HepG2 (cell line): ENCODE data around the gene ZNF844. TPM values are rescaled to one million over a fixed set of nuclear protein-coding genes. Genes with fewer than 3 reads are reported as not detected.
A peak's percentile ranks its signal among the peaks of the same experiment; 100 is the strongest.

Experiments
- ARNT2 ChIP-seq: sonication (generic); formaldehyde crosslinking; IDR thresholded peaks from 2 replicates; pipeline ENCODE4 v1.8.0; 2022; ENCODE audit warnings: mild to moderate bottlenecking, low read depth, missing genetic modification reagents, moderate library complexity
- HNRNPH1 ChIP-seq: fragments of 200-400 bp; formaldehyde crosslinking; optimal IDR thresholded peaks from 2 replicates; pipeline ENCODE3; 2017; ENCODE audit warnings: mild to moderate bottlenecking, low read depth, low read length
- KAT2B ChIP-seq: fragments of 150-350 bp; IDR thresholded peaks from 2 replicates; pipeline ENCODE4 v1.6.1; 2014; ENCODE audit warnings: low read depth, low read length, borderline replicate concordance
- PHF8 ChIP-seq: sonication (generic); formaldehyde crosslinking; IDR thresholded peaks from 2 replicates; pipeline ENCODE4 v1.5.0; 2020; ENCODE audit warnings: missing genetic modification reagents
- POLR2A ChIP-seq, 2 experiments: IDR thresholded peaks; 2 replicates each; pipeline ENCODE4 v1.6.1; 2011; ENCODE audit warnings: low read depth in 2 of 2, low read length in 2 of 2, mild to moderate bottlenecking in 1 of 2, moderate library complexity in 1 of 2; ENCODE audit not compliant: insufficient read depth in 1 of 2
- POLR2G ChIP-seq: fragments of 200-400 bp; formaldehyde crosslinking; IDR thresholded peaks from 2 replicates; pipeline ENCODE4 v1.6.1; 2018; ENCODE audit warnings: mild to moderate bottlenecking, low read depth, low read length, moderate library complexity
- SAP130 ChIP-seq: IDR thresholded peaks from 2 replicates; pipeline ENCODE4 v1.6.1; 2016; ENCODE audit warnings: low read depth
- SIX4 ChIP-seq: sonication (generic); formaldehyde crosslinking; IDR thresholded peaks from 2 replicates; pipeline ENCODE4 v1.4.0; 2020; ENCODE audit warnings: missing genetic modification reagents
- TOPORS ChIP-seq: sonication (generic); formaldehyde crosslinking; IDR thresholded peaks from 2 replicates; pipeline ENCODE4 v1.8.0; 2023; ENCODE audit warnings: mild to moderate bottlenecking, missing genetic modification reagents
- ZFP82 ChIP-seq: sonication (generic); formaldehyde crosslinking; IDR thresholded peaks from 2 replicates; pipeline ENCODE4 v1.5.1; 2020; ENCODE audit warnings: mild to moderate bottlenecking, missing genetic modification reagents, borderline replicate concordance
- ZFX ChIP-seq: sonication (generic); formaldehyde crosslinking; IDR thresholded peaks from 2 replicates; pipeline ENCODE4 v1.4.0; 2020; ENCODE audit warnings: mild to moderate bottlenecking, low read depth, missing genetic modification reagents, moderate library complexity
- ZNF142 ChIP-seq: sonication (generic); formaldehyde crosslinking; IDR thresholded peaks from 2 replicates; pipeline ENCODE4 v1.4.0; 2020; ENCODE audit warnings: missing genetic modification reagents
- ZNF577 ChIP-seq: sonication (generic); formaldehyde crosslinking; IDR thresholded peaks from 2 replicates; pipeline ENCODE4 v1.4.0; 2020; ENCODE audit warnings: mild to moderate bottlenecking, low read depth, missing genetic modification reagents, borderline replicate concordance
- polyA plus RNA-seq, 8 experiments: library from polyadenylated mRNA; depleted of rRNA in 3 of 8; stranded (reverse) in 7 of 8; unstranded in 1 of 8; fragments of >200 nt; fragmentation: Illumina TruSeq in 4 of 8; extraction: Trizol in 4 of 8; gene quantifications; 2 replicates each; pipeline versions ENCODE4 v1.2.1 to v1.2.3, GENCODE V29; 2011 to 2016; ENCODE audit warnings: low read depth in 4 of 8, missing spikeins in 1 of 8, mixed read lengths in 1 of 8; ENCODE audit not compliant: insufficient read depth in 1 of 8
- total RNA-seq, 5 experiments: library from RNA; depleted of rRNA; stranded (reverse); fragments of >200 nt; fragmentation: Illumina TruSeq; extraction: Trizol; gene quantifications; 2 replicates each; pipeline ENCODE4 v1.2.3, GENCODE V29; 2016; ENCODE audit warnings: low read depth in 1 of 5

ZNF844 gene
- total and polyA plus RNA-seq, 2 of the 13 experiments (the other 11 are each of a cell fraction or from before 2014, with no cell fraction given), result 1.0 to 3.2 TPM

- TF ChIP-seq HNRNPH1, result no peak
- 0 out of 2 replicates have a peak, but pooled peaks have one; percentile 17 for TF ChIP-seq ZFX (CRISPR knock-in tag)
- TF ChIP-seq ARNT2 (CRISPR knock-in tag), result 0 out of 2 replicates have a peak, but pooled peaks have one; percentile 26
- peak; percentile 67 to 68 for TF ChIP-seq POLR2A (IDR thresholded peaks at IDR 0.05; ENCODE audit: insufficient read depth in 1 of 2, low read depth in 2 of 2, low read length in 2 of 2)
- TF ChIP-seq ZFP82, result no peak
- peak; percentile 55 for TF ChIP-seq SAP130 (CRISPR knock-in tag)
- no peak for TF ChIP-seq KAT2B
- 0 out of 2 replicates have a peak, but pooled peaks have one; percentile 33 for TF ChIP-seq ZNF142 (CRISPR knock-in tag)
- TF ChIP-seq PHF8, result peak; percentile 35; the same call in 1 of the 2 replicates
- no peak for TF ChIP-seq SIX4 (CRISPR knock-in tag)
- peak; percentile 77 for TF ChIP-seq POLR2G
- TF ChIP-seq TOPORS (CRISPR knock-in tag), result no peak
- no peak for TF ChIP-seq ZNF577 (CRISPR knock-in tag)
These were observed 27.7 kb downstream of the ZNF844 start (continued) for GRCh38 chr19:12092065-12092867.
